HEK293T (cell line): Measurements from ENCODE around the gene CSK.

ENCODE experiments used
- CTCF ChIA-PET: fragments of 350-600 bp; formaldehyde crosslinking; extraction: SDS; loops from one replicate; lab custom pipeline; 2021; ENCODE audit warnings: antibody characterized with exemption, inconsistent platforms; lab: Yijun Ruan, JAX
- POLR2A ChIA-PET: fragments of 350-600 bp; formaldehyde crosslinking; extraction: SDS; loops from one replicate; lab custom pipeline; 2020; ENCODE audit warnings: antibody characterized with exemption, inconsistent platforms; lab: Yijun Ruan, JAX
- DNase-seq: peaks from one replicate; pipeline ENCODE4 v3.0.0; 2012; ENCODE audit warnings: mixed read lengths; ENCODE audit errors: extremely low spot score
- ARNT ChIP-seq: fragments of 450-650 bp; IDR thresholded peaks from 2 replicates; pipeline ENCODE4 v1.6.1; 2017; ENCODE audit warnings: mild to moderate bottlenecking
- BHLHE40 ChIP-seq: fragments of 450-650 bp; IDR thresholded peaks from 2 replicates; pipeline ENCODE4 v1.6.1; 2016; ENCODE audit warnings: mild to moderate bottlenecking, moderate library complexity, borderline replicate concordance
- CTBP1 ChIP-seq: fragments of 450-650 bp; IDR thresholded peaks from 2 replicates; pipeline ENCODE4 v1.6.1; 2016; ENCODE audit warnings: borderline replicate concordance
- ELF4 ChIP-seq: fragments of 450-650 bp; IDR thresholded peaks from 2 replicates; pipeline ENCODE4 v1.6.1; 2017; ENCODE audit warnings: antibody characterized with exemption
- FOXA1 ChIP-seq: fragments of 450-650 bp; IDR thresholded peaks from 2 replicates; pipeline ENCODE4 v1.6.1; 2016; ENCODE audit warnings: mild to moderate bottlenecking
- FOXK2 ChIP-seq: fragments of 450-650 bp; IDR thresholded peaks from 2 replicates; pipeline ENCODE4 v1.6.1; 2016; ENCODE audit warnings: mild to moderate bottlenecking
- FOXM1 ChIP-seq: fragments of 450-650 bp; IDR thresholded peaks from 2 replicates; pipeline ENCODE4 v1.6.1; 2017; ENCODE audit warnings: mild to moderate bottlenecking, borderline replicate concordance
- HDGF ChIP-seq: fragments of 450-650 bp; IDR thresholded peaks from 2 replicates; pipeline ENCODE4 v1.6.1; 2017; ENCODE audit warnings: antibody characterized with exemption, borderline replicate concordance
- L3MBTL2 ChIP-seq: fragments of 450-650 bp; conservative IDR thresholded peaks from 2 replicates; pipeline ENCODE4 v1.6.1; 2016; ENCODE audit warnings: mild to moderate bottlenecking
- LEF1 ChIP-seq: fragments of 450-650 bp; IDR thresholded peaks from 2 replicates; pipeline ENCODE4 v1.6.1; 2017; ENCODE audit warnings: mild to moderate bottlenecking, borderline replicate concordance
- NFRKB ChIP-seq: fragments of 450-650 bp; IDR thresholded peaks from 2 replicates; pipeline ENCODE4 v1.6.1; 2016; ENCODE audit warnings: mild to moderate bottlenecking, moderate library complexity
- SP1 ChIP-seq: fragments of 450-650 bp; IDR thresholded peaks from 2 replicates; pipeline ENCODE4 v1.6.1; 2017
- SUZ12 ChIP-seq: fragments of 450-650 bp; IDR thresholded peaks from 2 replicates; pipeline ENCODE4 v1.6.1; 2016; ENCODE audit warnings: mild to moderate bottlenecking
- TARDBP ChIP-seq: fragments of 450-650 bp; IDR thresholded peaks from 2 replicates; pipeline ENCODE4 v1.6.1; 2016
- ZNF384 ChIP-seq: fragments of 450-650 bp; IDR thresholded peaks from 2 replicates; pipeline ENCODE4 v1.6.1; 2016
- TF ChIP-seq, protein P1 (sequence below): fragments of 450-650 bp; IDR thresholded peaks from 2 replicates; pipeline ENCODE4 v1.6.1; 2016

Gene CSK

DNA sequence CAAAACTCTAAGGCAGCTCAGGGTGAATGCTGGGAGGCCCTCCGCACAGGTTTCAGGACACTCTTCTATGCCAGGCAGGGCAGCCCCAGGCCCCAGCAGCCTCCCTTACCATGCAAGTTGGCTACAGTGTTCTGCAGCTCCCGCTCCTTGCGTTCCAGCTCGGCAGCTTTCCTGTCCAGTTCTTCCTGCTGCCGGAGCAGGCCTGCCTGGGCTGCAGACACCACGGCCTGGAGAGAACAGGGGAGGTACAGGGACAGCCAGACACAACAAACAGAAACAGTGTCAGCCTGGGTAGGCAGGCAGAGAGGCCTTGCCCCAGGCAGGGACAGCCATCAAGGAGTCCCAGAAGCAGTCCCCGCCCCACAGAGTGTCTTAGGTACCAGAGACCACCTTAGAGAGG is 70.1 kb downstream of the CSK start:
- TF ChIP-seq TARDBP: no peak
- TF ChIP-seq ZNF384: no peak
- TF ChIP-seq LEF1: no peak
- TF ChIP-seq HDGF: no peak
- no peak for TF ChIP-seq FOXK2
- no peak for TF ChIP-seq L3MBTL2
- no peak for TF ChIP-seq ARNT
- TF ChIP-seq SUZ12: no peak
- no peak for TF ChIP-seq ELF4
- TF ChIP-seq, protein P1, sequence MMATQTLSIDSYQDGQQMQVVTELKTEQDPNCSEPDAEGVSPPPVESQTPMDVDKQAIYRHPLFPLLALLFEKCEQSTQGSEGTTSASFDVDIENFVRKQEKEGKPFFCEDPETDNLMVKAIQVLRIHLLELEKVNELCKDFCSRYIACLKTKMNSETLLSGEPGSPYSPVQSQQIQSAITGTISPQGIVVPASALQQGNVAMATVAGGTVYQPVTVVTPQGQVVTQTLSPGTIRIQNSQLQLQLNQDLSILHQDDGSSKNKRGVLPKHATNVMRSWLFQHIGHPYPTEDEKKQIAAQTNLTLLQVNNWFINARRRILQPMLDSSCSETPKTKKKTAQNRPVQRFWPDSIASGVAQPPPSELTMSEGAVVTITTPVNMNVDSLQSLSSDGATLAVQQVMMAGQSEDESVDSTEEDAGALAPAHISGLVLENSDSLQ: no peak
- TF ChIP-seq NFRKB: no peak
- TF ChIP-seq BHLHE40: no peak
- no peak for TF ChIP-seq SP1
- TF ChIP-seq FOXM1: no peak
- no peak for TF ChIP-seq FOXA1
- TF ChIP-seq CTBP1: no peak
- no peak for DNase-seq
- ChIA-PET CTCF (interaction anchor here (0.6 kb wide), 1 partner anchor 716 kb away, joined by 3 read pairs; no protein-coding TSS in a partner anchor), POLR2A (interaction anchor here (1.4 kb wide), 1 partner anchor 10 kb away, joined by 3 read pairs; no protein-coding TSS in a partner anchor)
